IPS-15b (cell line): Measurements from ENCODE around the gene MED7.
"Not testable (repeated sequence)": the region's sequence is repeated elsewhere in the genome, so short reads cannot be mapped to it uniquely, and the experiment has no call there.

Experiments
- H3K27me3 ChIP-seq: one replicate; pipeline ENCODE4 v1.6.1; 2013; ENCODE audit warnings: low read length; ENCODE audit not compliant: control insufficient read depth, insufficient read depth
- H3K36me3 ChIP-seq: one replicate; pipeline ENCODE4 v1.6.1; 2013; ENCODE audit warnings: low read length; ENCODE audit not compliant: control insufficient read depth, insufficient read depth
- H3K4me1 ChIP-seq: one replicate; pipeline ENCODE4 v1.6.1; 2013; ENCODE audit warnings: mild to moderate bottlenecking, low read length; ENCODE audit not compliant: control insufficient read depth, insufficient read depth
- H3K4me3 ChIP-seq: one replicate; pipeline ENCODE4 v1.5.1; 2013; ENCODE audit warnings: low read depth, low read length
- H3K9ac ChIP-seq: one replicate; pipeline ENCODE4 v1.6.1; 2013; ENCODE audit warnings: low read depth, mild to moderate bottlenecking, low read length
- H3K9me3 ChIP-seq: one replicate; pipeline ENCODE4 v1.6.1; 2013; ENCODE audit warnings: mild to moderate bottlenecking, low read length; ENCODE audit not compliant: control insufficient read depth, insufficient read depth

The MED7 gene, protein sequence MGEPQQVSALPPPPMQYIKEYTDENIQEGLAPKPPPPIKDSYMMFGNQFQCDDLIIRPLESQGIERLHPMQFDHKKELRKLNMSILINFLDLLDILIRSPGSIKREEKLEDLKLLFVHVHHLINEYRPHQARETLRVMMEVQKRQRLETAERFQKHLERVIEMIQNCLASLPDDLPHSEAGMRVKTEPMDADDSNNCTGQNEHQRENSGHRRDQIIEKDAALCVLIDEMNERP

DNA sequence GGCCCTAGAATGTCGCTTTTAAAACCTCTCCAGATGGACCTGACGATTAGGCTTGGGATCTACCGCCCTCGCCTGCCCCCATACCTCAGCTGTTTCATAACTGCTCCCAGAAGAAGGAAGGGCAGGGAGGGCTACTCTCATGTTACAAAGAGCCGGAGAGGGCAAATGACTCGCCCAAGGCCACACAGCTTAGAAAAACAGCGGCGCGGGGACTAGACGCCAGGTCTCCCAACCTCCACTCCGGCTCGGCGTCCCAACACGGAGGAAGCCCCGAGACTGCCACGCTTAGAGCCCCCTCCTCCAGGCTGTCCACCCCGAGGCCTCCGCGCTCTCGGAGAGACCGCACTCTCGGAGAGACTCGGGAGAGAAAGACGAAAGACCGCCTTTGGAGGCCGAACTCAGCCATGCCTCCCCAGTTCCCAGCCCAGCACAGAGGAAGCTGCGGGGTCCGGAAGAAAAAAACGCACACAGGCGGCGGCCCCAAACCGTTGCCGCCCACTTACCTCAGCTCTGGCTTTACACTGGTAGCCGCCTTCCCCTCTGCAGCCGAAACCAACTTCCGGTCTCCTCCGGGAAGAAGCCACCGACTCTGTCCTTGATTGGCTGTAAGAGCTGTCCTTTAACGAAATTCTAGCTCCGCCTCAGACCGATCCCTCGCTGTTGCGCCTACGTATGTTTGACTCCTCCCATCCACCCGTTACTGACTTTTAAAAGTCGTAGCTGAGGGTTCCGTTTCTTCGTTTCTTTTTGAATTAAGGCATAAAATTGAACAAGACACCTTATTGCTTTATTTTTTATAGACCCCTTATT lies at the start of gene MED7:
TSS of gene MED7 (minus strand) at position 549 of the 810 bp plus-strand sequence. CDS start 3,434 bp downstream, outside the sequence.
- Histone ChIP-seq H3K9ac (peak within 1 kb of the TSS; percentile 91), H3K9me3 (no peaks in the 10 kb centered on the region), H3K36me3 (peaks cover 2% of the 10 kb centered on the region), H3K4me1 (no peaks in the 10 kb centered on the region), H3K4me3 (peak within 1 kb of the TSS; percentile 97), H3K27me3 (no peaks in the 10 kb centered on the region)

DNA sequence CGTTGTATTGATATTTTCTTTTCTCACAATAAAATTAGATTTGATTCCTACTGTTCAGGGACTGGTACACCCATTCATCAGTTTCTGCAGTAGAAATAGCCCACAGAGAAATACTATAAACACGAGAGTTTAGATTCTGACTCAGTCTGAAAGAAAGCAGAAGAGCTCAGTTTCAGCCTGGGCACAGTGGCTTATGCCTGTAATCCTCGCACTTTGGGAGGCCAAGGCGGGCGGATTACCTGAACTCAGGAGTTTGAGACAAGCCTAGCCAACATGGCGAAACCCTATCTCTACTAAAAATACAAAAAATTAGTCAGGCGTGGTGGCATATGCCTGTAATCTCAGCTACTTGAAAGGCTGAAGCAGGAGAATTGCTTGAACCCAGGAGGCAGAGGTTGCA lies 46.6 kb upstream of the MED7 start:
- Histone ChIP-seq H3K9ac (no peak overlapping the region), H3K36me3 (no peaks in the 10 kb centered on the region), H3K27me3 (peaks cover 59% of the 10 kb centered on the region), H3K4me1 (no peaks in the 10 kb centered on the region), H3K4me3 (no peak overlapping the region), H3K9me3 (no peaks in the 10 kb centered on the region)

DNA sequence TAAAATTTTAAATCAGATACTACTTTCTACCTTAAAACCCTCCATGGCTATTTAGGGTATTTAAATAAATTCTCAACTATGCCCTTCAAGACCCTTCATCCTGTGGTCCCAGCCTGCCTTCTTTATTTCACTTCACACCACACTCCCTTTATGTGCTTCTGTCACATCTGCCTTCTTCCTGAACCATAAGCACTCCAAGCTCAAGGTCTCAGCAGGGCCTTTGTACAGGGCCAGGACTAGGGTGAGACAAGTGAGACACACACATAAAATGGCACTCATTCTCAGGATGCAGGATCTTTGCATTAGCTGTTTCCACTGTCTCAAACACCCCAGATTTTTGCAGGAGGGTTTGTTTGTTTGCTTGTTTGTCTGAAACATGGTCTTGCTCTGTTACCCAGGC lies 45.6 kb upstream of the MED7 start:
- no peak overlapping the region for H3K9ac ChIP-seq
- no peaks in the 10 kb centered on the region for H3K36me3 ChIP-seq
- H3K9me3 ChIP-seq: no peaks in the 10 kb centered on the region
- H3K4me1 ChIP-seq: no peaks in the 10 kb centered on the region
- no peak overlapping the region for H3K4me3 ChIP-seq
- H3K27me3 ChIP-seq: peaks cover 59% of the 10 kb centered on the region

DNA sequence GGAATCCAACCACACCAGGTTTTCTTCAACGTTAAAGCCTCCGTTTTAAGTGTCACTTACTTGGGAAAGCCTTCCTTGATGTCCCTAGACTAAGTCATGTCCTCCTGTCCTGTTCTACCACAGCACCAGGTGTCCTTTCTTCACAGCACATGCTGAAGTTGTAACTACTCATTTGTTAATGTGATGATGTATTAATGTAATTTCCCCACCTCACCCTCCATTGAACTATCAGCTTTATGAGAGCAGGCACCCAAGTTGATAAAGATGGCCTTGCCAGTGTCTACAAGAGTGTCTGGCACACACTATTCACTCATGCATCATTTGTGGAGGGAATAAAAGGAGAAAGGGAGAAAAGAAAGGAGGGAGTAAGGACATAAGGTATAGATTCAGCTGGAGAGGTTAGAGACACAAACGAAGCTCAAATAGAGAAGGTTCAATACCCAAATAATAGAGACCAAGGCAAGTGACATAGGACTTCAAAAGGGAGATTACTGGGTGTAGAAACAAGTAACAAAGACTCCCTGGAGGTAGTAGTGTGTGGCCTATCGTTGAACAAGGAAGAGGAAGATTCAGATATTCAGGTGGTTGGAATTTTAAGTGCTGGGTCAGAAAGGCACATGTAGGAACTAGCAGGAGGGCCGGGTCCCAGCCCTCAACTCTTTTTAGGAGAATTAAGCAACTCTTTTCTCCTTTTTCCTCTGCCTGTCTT lies 44.5 kb upstream of the MED7 start:
- H3K4me1 ChIP-seq: no peaks in the 10 kb centered on the region
- H3K36me3 ChIP-seq: no peaks in the 10 kb centered on the region
- H3K9ac ChIP-seq: no peak overlapping the region
- no peaks in the 10 kb centered on the region for H3K9me3 ChIP-seq
- H3K4me3 ChIP-seq: no peak overlapping the region
- H3K27me3 ChIP-seq: peaks cover 59% of the 10 kb centered on the region

DNA sequence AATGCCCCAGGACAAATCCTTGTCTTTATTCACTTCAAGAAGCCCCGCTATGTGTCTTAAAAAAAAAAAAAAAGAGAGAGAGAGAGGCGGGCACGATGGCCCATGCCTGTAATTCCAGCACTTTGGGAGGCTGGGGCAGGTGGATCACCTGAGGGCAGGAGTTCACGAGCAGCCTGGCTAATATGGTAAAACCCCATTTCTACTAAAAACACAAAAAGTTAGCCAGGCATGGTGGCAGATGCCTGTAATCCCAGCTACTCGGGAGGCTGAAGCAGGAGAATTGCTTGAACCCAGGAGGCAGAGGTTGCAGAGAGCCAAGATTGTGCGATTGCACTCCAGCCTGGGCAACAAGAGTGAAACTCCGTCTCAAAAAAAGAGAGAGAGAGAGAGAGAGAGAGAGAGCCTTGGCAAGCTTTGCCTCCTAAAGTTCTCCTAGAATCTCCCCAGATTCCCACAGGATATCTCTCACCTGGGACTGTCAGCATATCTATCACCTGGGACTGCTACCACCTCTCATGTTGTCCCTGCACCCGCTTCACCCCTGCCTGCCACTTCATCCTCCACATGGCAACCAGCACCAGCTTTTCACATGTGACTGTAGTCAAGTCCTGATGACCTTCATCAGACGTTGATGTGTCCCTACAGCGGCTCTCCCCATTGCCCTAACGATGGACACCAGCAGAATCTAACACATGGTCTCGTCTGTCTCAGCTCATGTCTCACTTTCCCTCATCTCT lies 43.8 kb upstream of the MED7 start:
- Histone ChIP-seq H3K4me3 (no peak overlapping the region), H3K9me3 (no peaks in the 10 kb centered on the region), H3K4me1 (no peaks in the 10 kb centered on the region), H3K36me3 (no peaks in the 10 kb centered on the region), H3K27me3 (peaks cover 59% of the 10 kb centered on the region), H3K9ac (no peak overlapping the region)

DNA sequence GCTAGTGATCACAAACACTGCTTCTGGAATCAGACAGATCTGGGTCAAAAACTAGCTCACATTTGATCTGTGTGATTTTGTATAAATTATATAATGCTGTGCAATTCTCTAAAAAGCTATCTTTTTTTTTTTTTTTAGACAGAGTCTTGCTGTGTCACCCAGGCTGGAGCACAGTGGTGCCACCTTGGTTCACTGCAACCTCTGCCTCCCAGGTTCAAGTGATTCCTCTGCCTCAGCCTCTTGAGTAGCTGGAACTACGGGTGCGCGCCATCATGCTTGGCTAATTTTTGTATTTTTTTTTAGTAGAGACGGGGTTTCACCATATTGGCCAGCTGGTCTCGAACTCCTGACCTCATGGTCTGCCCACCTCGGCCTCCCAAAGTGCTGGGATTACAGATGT lies 42.5 kb upstream of the MED7 start:
- not testable (repeated sequence) for H3K4me1 ChIP-seq, H3K36me3 ChIP-seq, H3K9me3 ChIP-seq, H3K4me3 ChIP-seq, H3K9ac ChIP-seq
- peaks cover 61% of the 10 kb centered on the region for H3K27me3 ChIP-seq

DNA sequence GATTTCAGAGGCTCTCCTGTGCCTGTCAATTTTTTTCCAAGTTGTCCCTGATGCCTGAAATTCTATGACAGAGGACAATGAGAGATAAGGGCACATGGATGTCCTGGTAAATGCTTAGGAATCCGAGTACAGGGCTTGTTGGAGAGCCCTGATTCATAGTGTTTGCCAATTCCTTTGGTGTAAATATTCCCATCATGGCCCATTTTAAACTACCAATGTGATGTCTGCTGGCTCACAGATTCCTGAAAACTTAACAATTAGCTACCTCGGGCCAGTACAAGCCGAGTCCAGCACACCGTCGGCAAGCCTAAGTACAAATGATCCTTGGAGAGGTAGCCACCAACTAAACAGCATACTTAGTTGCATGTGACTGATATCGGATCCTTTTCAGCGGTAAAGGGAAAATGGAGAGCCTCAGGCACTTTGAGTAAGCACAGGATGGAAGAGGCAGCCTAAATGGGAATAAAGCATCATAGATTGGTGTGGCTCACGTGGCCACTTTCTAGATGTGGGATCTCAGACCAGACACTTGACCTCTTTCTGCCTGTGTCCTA lies 41.5 kb upstream of the MED7 start:
- Histone ChIP-seq H3K27me3 (peaks cover 52% of the 10 kb centered on the region), H3K4me1 (no peaks in the 10 kb centered on the region), H3K36me3 (no peaks in the 10 kb centered on the region), H3K9ac (no peak overlapping the region), H3K4me3 (no peak overlapping the region), H3K9me3 (no peaks in the 10 kb centered on the region)

DNA sequence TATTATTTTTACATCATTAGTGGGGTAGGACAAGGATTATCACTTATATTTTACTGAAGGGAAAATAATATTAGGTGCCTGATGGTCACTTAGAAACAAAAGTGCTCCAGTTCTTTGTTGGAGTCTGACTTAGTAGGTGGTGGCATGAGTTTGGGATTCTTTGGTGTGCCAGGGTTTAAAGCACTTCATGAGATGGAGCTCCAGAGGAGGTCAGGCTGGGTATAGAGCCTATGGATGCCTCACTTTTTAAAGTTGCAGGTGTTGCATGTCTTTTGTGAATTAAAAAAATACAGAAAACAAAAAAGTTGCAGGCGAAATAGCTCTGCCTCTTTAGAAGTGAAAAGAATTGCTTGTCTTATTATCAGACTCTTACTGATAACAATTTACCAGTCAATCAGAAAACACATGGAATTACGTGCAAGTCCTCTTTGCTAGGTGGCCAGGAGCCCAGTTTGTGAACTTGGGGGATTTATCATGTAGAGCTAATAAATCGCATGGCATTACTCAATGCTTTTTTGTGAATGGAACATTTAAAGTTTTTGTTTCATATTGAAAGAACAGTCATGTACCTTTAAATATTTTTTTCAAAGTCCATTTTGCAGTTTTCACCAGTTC lies 39.6 kb upstream of the MED7 start:
- no peaks in the 10 kb centered on the region for H3K9me3 ChIP-seq
- H3K4me3 ChIP-seq: no peak overlapping the region
- H3K27me3 ChIP-seq: peaks cover 37% of the 10 kb centered on the region
- no peaks in the 10 kb centered on the region for H3K4me1 ChIP-seq
- H3K9ac ChIP-seq: no peak overlapping the region
- H3K36me3 ChIP-seq: no peaks in the 10 kb centered on the region

DNA sequence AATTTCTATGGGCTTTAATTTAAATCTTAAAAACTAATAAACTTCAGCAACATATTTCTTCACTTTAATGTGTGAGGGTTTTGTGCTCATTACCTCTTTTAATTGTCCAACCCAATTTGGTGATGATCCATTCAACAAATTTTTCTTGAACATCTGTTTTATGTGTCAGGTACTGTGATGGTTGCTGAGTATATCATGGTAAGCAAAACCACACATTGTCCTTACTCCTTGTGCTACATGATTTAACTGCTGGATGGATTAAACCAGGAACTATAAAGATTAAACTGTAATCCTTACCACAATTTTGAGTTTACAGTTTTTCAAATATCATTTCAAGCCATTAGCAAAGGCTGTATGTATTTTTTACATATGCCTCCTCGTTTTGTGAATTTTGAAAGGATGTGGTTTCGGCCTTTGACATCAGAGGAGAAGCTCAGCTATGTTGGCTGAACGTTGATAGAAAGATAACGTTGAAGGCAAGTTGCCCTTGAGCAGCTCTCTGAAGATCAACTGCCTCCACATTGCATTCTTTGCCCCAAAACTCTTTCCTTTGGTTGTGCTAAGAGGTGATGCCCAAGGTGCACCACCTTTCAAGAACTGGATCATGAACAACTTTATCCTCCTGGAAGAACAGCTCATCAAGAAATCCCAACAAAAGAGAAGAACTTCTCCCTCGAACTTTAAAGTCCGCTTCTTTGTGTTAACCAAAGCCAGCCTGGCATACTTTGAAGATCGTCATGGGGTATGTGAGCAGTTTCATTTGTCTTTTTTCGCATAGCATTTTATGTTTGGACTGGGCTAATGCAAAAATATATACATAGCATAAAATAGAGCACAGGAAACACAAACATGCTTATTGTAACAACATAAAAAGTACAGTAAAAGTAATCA lies 38.0 kb upstream of the MED7 start, which contains the start of gene ITK:
TSS of gene ITK (plus strand) at position 467 of the 891 bp plus-strand sequence. CDS start at position 605, 138 bp downstream.
- Histone ChIP-seq H3K27me3 (peaks cover 21% of the 10 kb centered on the region), H3K9ac (no peak within 1 kb of the TSS), H3K4me1 (no peaks in the 10 kb centered on the region), H3K9me3 (no peaks in the 10 kb centered on the region), H3K36me3 (no peaks in the 10 kb centered on the region), H3K4me3 (no peak within 1 kb of the TSS)

DNA sequence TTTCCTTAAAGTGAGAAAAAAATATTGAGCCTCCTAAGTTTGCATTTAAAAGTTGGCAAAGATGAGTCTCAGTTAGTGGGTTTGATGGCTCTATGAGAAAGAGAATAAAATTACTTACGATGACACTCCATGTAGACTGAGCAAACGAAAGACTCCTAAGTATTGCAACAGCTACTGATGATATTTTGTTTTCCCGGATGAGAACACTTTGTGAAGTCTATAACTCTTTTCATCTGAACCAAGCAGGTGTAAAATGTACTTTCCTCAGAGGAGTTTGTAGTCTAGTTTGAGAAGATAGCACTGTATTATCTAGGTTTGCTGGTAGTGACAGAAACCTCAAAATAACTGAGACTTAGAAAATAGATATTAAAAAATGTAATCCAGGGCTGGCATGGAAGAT lies 36.3 kb upstream of the MED7 start:
- H3K4me3 ChIP-seq: no peak overlapping the region
- no peaks in the 10 kb centered on the region for H3K36me3 ChIP-seq
- no peaks in the 10 kb centered on the region for H3K4me1 ChIP-seq
- H3K27me3 ChIP-seq: peaks cover 8% of the 10 kb centered on the region
- H3K9me3 ChIP-seq: no peaks in the 10 kb centered on the region
- H3K9ac ChIP-seq: no peak overlapping the region
